GM23338 (cell line): ENCODE data around the gene SOX9. TPM values are rescaled to one million over a fixed set of nuclear protein-coding genes. Genes with fewer than 3 reads are reported as not detected.

Experiments used
- ATAC-seq: fragments of 200-7000 bp; cut with Tn5 transposase; 3 replicates; pipeline ENCODE4 v1.9.1; 2020
- DNase-seq: peaks from one replicate; pipeline ENCODE4 v3.0.0-alpha.2; 2015; ENCODE audit warnings: low spot score
- H2AFZ ChIP-seq: fragments of 200-600 bp; sonication (generic); 2 replicates; pipeline ENCODE4 v1.8.0; 2016; ENCODE audit warnings: antibody characterized with exemption, mild to moderate bottlenecking, moderate library complexity
- H3F3A ChIP-seq: fragments of 200-600 bp; sonication (generic); replicated peaks from 2 replicates; pipeline ENCODE4 v1.8.0; 2017; ENCODE audit warnings: antibody characterized with exemption, mixed run types, low read depth
- H3K27ac ChIP-seq: fragments of 200-600 bp; sonication (generic); 2 replicates; pipeline ENCODE4 v1.6.1; 2016; ENCODE audit warnings: low read depth
- H3K27me3 ChIP-seq: fragments of 200-600 bp; sonication (generic); 2 replicates; pipeline ENCODE4 v1.8.0; 2016; ENCODE audit warnings: mild to moderate bottlenecking, mixed run types, moderate library complexity; ENCODE audit not compliant: insufficient read depth
- H3K36me3 ChIP-seq: fragments of 200-600 bp; sonication (generic); 2 replicates; pipeline ENCODE4 v1.8.0; 2016; ENCODE audit warnings: mild to moderate bottlenecking; ENCODE audit not compliant: insufficient read depth
- H3K4me1 ChIP-seq: fragments of 200-600 bp; sonication (generic); 2 replicates; pipeline ENCODE4 v1.8.0; 2016; ENCODE audit warnings: mild to moderate bottlenecking, moderate library complexity; ENCODE audit not compliant: insufficient read depth
- H3K4me2 ChIP-seq: fragments of 200-600 bp; sonication (generic); 2 replicates; pipeline ENCODE4 v1.7.1; 2017; ENCODE audit warnings: mixed run types
- H3K4me3 ChIP-seq: fragments of 200-600 bp; sonication (generic); 2 replicates; pipeline ENCODE4 v1.6.1; 2016; ENCODE audit warnings: mixed run types
- H3K79me2 ChIP-seq: fragments of 200-600 bp; sonication (generic); replicated peaks from 2 replicates; pipeline ENCODE4 v1.8.0; 2017; ENCODE audit warnings: mild to moderate bottlenecking; ENCODE audit not compliant: insufficient read depth
- H3K9me2 ChIP-seq: fragments of 200-600 bp; sonication (generic); 2 replicates; pipeline ENCODE4 v1.8.0; 2017; ENCODE audit not compliant: insufficient read depth
- H4K20me1 ChIP-seq: fragments of 200-600 bp; sonication (generic); replicated peaks from 2 replicates; pipeline ENCODE4 v1.8.0; 2017; ENCODE audit warnings: mild to moderate bottlenecking; ENCODE audit not compliant: insufficient read depth
- H3K27ac Mint-ChIP-seq: 2 replicates; pipeline ENCODE4 v1.8.0; 2020; ENCODE audit warnings: inconsistent platforms, mild to moderate bottlenecking, moderate library complexity, mixed read lengths
- H3K27me3 Mint-ChIP-seq: 3 replicates; pipeline ENCODE4 v1.8.0; 2022; ENCODE audit warnings: low read depth, mild to moderate bottlenecking, moderate library complexity, mixed read lengths, inconsistent platforms; ENCODE audit not compliant: insufficient read depth, poor library complexity
- H3K36me3 Mint-ChIP-seq: 3 replicates; pipeline ENCODE4 v1.8.0; 2021; ENCODE audit warnings: low read depth, mild to moderate bottlenecking, inconsistent platforms, moderate library complexity, mixed read lengths
- H3K4me1 Mint-ChIP-seq: 3 replicates; pipeline ENCODE4 v1.8.0; 2020; ENCODE audit warnings: mild to moderate bottlenecking, inconsistent platforms, mixed read lengths
- H3K4me3 Mint-ChIP-seq: 3 replicates; pipeline ENCODE4 v1.8.0; 2021; ENCODE audit warnings: moderate library complexity, mild to moderate bottlenecking, inconsistent platforms, mixed read lengths
- H3K9me3 Mint-ChIP-seq: 3 replicates; pipeline ENCODE4 v1.8.0; 2020; ENCODE audit warnings: moderate library complexity, mild to moderate bottlenecking, inconsistent platforms, mixed read lengths
- CREB1 ChIP-seq: fragments of 250-450 bp; sonication (Bioruptor Pico); IDR thresholded peaks from 2 replicates; pipeline ENCODE4 v1.5.0; 2020; ENCODE audit warnings: low read depth, mild to moderate bottlenecking, moderate library complexity
- EZH2 ChIP-seq: fragments of 200-600 bp; sonication (generic); IDR thresholded peaks from one replicate; pipeline ENCODE4 v1.8.0; 2017; ENCODE audit warnings: antibody characterized with exemption, mild to moderate bottlenecking, low read depth; ENCODE audit not compliant: unreplicated experiment
- EZH2phosphoT487 ChIP-seq: fragments of 200-600 bp; sonication (generic); IDR thresholded peaks from one replicate; pipeline ENCODE4 v1.8.1; 2018; ENCODE audit warnings: antibody characterized with exemption; ENCODE audit not compliant: unreplicated experiment
- JUNB ChIP-seq: IDR thresholded peaks from one replicate; pipeline ENCODE4 v1.6.1; 2016; ENCODE audit warnings: antibody characterized with exemption; ENCODE audit not compliant: unreplicated experiment
- NANOG ChIP-seq: IDR thresholded peaks from 2 replicates; pipeline ENCODE4 v1.6.1; 2016; ENCODE audit warnings: antibody characterized with exemption, borderline replicate concordance
- POLR2AphosphoS5 ChIP-seq: IDR thresholded peaks from 2 replicates; pipeline ENCODE4 v1.6.1; 2016; ENCODE audit warnings: antibody characterized with exemption, low read depth
- STAT1 ChIP-seq: IDR thresholded peaks from one replicate; pipeline ENCODE4 v1.6.1; 2016; ENCODE audit warnings: antibody characterized with exemption; ENCODE audit not compliant: unreplicated experiment
- ZNF114 ChIP-seq: fragments of 250-450 bp; sonication (Bioruptor Pico); IDR thresholded peaks from 2 replicates; pipeline ENCODE4 v1.5.0; 2020; ENCODE audit warnings: mild to moderate bottlenecking, moderate library complexity
- ZNF331 ChIP-seq: fragments of 250-450 bp; sonication (Bioruptor Pico); IDR thresholded peaks from 2 replicates; pipeline ENCODE4 v1.5.0; 2020; ENCODE audit warnings: low read depth, mild to moderate bottlenecking, moderate library complexity
- polyA plus RNA-seq: library from polyadenylated mRNA; unstranded; fragments of >200 nt; fragmentation: Nextera tagmentation; extraction: Ambion mirVana; gene quantifications from 2 replicates; pipeline ENCODE4 v1.2.1, GENCODE V29; 2016
- total RNA-seq: library from RNA; depleted of rRNA; stranded (reverse); fragments of >200 nt; shearing (Covaris generic); gene quantifications from 2 replicates; pipeline ENCODE4 v1.2.3, GENCODE V29; 2014
- TF ChIP-seq, protein P1 (sequence below): fragments of 250-450 bp; sonication (Bioruptor Pico); IDR thresholded peaks from 2 replicates; pipeline ENCODE4 v1.5.0; 2020; ENCODE audit warnings: mild to moderate bottlenecking, moderate library complexity
- TF ChIP-seq, protein P2 (sequence below): IDR thresholded peaks from one replicate; pipeline ENCODE4 v1.6.1; 2018; ENCODE audit warnings: antibody characterized with exemption; ENCODE audit not compliant: unreplicated experiment
- TF ChIP-seq, protein P3 (sequence below): IDR thresholded peaks from 2 replicates; pipeline ENCODE4 v1.6.1; 2016; ENCODE audit warnings: antibody characterized with exemption
- TF ChIP-seq, protein P4 (sequence below), 2 experiments: fragments of 200-600 bp in 1 of 2; sonication (generic) in 1 of 2; conservative IDR thresholded peaks; 2 replicates each; pipeline versions ENCODE4 v1.5.1 to v1.6.1; 2016 to 2017; ENCODE audit warnings: antibody characterized with exemption in 2 of 2, low read depth in 2 of 2, mild to moderate bottlenecking in 2 of 2, moderate library complexity in 1 of 2

Gene SOX9
- total and polyA plus RNA-seq, 2 experiments from 2014 or later: 4.4 TPM

DNA sequence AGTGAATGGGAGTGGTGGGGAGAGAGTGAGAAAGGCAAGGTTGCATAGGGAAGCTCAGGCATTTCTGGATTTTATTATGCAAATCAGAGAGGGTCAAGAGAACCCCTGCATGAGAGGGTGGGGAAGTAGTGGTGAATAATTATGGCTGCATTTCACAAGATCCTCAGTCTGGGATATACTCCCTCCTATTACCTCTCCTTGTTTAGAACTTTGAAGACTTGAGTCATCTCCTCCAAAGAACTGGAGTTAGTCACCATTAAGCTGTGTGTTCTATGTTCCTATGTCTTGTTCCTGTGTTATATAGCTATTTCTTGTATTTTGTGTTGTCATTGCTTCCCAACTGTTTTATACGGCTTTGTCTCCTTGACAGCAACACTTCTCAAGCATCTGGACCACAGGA, 18.4 kb downstream of the SOX9 start:
- Histone ChIP-seq H4K20me1 (no peaks in the 10 kb centered on the region), H3K9me2 (peaks cover 11% of the 10 kb centered on the region), H3K27ac (no peak overlapping the region), H3K27me3 (no peaks in the 10 kb centered on the region), H2AFZ (no peak overlapping the region), H3K4me3 (no peak overlapping the region), H3K36me3 (no peaks in the 10 kb centered on the region), H3F3A (no peaks in the 10 kb centered on the region), H3K4me2 (no peak overlapping the region), H3K4me1 (peaks cover 18% of the 10 kb centered on the region; the same call in 1 of the 2 replicates), H3K79me2 (no peaks in the 10 kb centered on the region)
- no peak for DNase-seq
- Mint-ChIP-seq H3K4me1 (peaks cover 21% of the 10 kb centered on the region), H3K27me3 (peaks cover 12% of the 10 kb centered on the region), H3K9me3 (no peaks in the 10 kb centered on the region), H3K36me3 (no peaks in the 10 kb centered on the region), H3K4me3 (no peak overlapping the region), H3K27ac (no peak overlapping the region)
- TF ChIP-seq, protein P1, sequence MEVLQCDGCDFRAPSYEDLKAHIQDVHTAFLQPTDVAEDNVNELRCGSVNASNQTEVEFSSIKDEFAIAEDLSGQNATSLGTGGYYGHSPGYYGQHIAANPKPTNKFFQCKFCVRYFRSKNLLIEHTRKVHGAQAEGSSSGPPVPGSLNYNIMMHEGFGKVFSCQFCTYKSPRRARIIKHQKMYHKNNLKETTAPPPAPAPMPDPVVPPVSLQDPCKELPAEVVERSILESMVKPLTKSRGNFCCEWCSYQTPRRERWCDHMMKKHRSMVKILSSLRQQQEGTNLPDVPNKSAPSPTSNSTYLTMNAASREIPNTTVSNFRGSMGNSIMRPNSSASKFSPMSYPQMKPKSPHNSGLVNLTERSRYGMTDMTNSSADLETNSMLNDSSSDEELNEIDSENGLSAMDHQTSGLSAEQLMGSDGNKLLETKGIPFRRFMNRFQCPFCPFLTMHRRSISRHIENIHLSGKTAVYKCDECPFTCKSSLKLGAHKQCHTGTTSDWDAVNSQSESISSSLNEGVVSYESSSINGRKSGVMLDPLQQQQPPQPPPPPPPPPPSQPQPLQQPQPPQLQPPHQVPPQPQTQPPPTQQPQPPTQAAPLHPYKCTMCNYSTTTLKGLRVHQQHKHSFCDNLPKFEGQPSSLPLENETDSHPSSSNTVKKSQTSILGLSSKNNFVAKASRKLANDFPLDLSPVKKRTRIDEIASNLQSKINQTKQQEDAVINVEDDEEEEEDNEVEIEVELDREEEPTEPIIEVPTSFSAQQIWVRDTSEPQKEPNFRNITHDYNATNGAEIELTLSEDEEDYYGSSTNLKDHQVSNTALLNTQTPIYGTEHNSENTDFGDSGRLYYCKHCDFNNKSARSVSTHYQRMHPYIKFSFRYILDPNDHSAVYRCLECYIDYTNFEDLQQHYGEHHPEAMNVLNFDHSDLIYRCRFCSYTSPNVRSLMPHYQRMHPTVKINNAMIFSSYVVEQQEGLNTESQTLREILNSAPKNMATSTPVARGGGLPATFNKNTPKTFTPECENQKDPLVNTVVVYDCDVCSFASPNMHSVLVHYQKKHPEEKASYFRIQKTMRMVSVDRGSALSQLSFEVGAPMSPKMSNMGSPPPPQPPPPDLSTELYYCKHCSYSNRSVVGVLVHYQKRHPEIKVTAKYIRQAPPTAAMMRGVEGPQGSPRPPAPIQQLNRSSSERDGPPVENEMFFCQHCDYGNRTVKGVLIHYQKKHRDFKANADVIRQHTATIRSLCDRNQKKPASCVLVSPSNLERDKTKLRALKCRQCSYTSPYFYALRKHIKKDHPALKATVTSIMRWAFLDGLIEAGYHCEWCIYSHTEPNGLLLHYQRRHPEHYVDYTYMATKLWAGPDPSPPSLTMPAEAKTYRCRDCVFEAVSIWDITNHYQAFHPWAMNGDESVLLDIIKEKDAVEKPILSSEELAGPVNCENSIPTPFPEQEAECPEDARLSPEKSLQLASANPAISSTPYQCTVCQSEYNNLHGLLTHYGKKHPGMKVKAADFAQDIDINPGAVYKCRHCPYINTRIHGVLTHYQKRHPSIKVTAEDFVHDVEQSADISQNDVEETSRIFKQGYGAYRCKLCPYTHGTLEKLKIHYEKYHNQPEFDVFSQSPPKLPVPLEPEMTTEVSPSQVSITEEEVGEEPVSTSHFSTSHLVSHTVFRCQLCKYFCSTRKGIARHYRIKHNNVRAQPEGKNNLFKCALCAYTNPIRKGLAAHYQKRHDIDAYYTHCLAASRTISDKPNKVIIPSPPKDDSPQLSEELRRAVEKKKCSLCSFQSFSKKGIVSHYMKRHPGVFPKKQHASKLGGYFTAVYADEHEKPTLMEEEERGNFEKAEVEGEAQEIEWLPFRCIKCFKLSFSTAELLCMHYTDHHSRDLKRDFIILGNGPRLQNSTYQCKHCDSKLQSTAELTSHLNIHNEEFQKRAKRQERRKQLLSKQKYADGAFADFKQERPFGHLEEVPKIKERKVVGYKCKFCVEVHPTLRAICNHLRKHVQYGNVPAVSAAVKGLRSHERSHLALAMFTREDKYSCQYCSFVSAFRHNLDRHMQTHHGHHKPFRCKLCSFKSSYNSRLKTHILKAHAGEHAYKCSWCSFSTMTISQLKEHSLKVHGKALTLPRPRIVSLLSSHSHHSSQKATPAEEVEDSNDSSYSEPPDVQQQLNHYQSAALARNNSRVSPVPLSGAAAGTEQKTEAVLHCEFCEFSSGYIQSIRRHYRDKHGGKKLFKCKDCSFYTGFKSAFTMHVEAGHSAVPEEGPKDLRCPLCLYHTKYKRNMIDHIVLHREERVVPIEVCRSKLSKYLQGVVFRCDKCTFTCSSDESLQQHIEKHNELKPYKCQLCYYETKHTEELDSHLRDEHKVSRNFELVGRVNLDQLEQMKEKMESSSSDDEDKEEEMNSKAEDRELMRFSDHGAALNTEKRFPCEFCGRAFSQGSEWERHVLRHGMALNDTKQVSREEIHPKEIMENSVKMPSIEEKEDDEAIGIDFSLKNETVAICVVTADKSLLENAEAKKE (CRISPR knock-in tag): no peak
- TF ChIP-seq EZH2 (no peak), ZNF114 (CRISPR knock-in tag) (no peak), CREB1 (CRISPR knock-in tag) (no peak), ZNF331 (CRISPR knock-in tag) (no peak), STAT1 (no peak), JUNB (no peak), NANOG (no peak), POLR2AphosphoS5 (no peak), EZH2phosphoT487 (no peak)
- TF ChIP-seq, protein P2, sequence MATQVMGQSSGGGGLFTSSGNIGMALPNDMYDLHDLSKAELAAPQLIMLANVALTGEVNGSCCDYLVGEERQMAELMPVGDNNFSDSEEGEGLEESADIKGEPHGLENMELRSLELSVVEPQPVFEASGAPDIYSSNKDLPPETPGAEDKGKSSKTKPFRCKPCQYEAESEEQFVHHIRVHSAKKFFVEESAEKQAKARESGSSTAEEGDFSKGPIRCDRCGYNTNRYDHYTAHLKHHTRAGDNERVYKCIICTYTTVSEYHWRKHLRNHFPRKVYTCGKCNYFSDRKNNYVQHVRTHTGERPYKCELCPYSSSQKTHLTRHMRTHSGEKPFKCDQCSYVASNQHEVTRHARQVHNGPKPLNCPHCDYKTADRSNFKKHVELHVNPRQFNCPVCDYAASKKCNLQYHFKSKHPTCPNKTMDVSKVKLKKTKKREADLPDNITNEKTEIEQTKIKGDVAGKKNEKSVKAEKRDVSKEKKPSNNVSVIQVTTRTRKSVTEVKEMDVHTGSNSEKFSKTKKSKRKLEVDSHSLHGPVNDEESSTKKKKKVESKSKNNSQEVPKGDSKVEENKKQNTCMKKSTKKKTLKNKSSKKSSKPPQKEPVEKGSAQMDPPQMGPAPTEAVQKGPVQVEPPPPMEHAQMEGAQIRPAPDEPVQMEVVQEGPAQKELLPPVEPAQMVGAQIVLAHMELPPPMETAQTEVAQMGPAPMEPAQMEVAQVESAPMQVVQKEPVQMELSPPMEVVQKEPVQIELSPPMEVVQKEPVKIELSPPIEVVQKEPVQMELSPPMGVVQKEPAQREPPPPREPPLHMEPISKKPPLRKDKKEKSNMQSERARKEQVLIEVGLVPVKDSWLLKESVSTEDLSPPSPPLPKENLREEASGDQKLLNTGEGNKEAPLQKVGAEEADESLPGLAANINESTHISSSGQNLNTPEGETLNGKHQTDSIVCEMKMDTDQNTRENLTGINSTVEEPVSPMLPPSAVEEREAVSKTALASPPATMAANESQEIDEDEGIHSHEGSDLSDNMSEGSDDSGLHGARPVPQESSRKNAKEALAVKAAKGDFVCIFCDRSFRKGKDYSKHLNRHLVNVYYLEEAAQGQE: no peak
- TF ChIP-seq, protein P3, sequence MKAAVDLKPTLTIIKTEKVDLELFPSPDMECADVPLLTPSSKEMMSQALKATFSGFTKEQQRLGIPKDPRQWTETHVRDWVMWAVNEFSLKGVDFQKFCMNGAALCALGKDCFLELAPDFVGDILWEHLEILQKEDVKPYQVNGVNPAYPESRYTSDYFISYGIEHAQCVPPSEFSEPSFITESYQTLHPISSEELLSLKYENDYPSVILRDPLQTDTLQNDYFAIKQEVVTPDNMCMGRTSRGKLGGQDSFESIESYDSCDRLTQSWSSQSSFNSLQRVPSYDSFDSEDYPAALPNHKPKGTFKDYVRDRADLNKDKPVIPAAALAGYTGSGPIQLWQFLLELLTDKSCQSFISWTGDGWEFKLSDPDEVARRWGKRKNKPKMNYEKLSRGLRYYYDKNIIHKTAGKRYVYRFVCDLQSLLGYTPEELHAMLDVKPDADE: no peak
- TF ChIP-seq, protein P4, sequence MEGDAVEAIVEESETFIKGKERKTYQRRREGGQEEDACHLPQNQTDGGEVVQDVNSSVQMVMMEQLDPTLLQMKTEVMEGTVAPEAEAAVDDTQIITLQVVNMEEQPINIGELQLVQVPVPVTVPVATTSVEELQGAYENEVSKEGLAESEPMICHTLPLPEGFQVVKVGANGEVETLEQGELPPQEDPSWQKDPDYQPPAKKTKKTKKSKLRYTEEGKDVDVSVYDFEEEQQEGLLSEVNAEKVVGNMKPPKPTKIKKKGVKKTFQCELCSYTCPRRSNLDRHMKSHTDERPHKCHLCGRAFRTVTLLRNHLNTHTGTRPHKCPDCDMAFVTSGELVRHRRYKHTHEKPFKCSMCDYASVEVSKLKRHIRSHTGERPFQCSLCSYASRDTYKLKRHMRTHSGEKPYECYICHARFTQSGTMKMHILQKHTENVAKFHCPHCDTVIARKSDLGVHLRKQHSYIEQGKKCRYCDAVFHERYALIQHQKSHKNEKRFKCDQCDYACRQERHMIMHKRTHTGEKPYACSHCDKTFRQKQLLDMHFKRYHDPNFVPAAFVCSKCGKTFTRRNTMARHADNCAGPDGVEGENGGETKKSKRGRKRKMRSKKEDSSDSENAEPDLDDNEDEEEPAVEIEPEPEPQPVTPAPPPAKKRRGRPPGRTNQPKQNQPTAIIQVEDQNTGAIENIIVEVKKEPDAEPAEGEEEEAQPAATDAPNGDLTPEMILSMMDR (conservative IDR thresholded peaks at IDR 0.05; ENCODE audit: low read depth in 2 of 2): no peak
- ATAC-seq: no peak
